Measurements from ENCODE around the gene EHD4.
A peak's percentile ranks its signal among the peaks of the same experiment; 100 is the strongest.

EHD4 gene

DNA sequence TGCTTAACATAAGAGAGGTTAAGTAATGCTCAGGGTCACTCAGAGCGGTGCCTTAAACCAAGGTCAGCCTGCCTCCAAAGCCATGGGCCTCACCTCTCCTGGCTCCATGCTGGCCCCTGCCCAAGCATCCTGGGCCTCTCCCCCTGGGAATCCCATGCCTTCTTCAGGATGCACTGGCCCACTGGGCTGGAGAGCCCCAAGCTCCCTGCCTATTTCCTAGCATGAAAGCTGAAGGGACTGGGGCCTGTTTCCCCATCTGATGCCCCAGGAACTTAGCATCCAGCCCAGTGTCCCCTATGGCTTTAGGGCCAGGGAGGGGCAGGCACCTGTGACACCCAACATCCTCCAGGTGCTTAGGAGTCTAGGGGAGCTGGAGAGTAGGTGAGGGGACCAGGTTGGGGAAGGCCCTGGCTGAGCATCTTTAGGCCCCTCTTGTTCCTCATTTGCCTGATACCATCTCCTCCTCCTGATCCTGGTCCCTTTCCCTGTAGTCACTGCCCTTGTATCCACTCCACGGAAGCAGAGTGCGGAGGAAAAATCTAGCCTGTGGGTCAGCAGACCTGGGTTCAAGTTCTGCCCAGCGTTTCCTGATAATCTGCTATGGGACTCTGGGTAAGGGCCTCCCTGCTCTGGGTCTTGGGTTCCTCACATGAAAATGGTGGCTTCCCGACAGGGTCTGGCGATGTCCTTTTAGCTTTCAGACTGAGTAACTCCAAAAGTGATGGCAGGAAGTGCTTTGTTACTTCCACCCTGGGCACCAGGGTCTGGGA is 28.6 kb downstream of the EHD4 start:
- Histone ChIP-seq H3K4me1 (ENCODE audit: control insufficient read depth, insufficient read depth, low read length) (peaks cover 15% of the 10 kb centered on the region), H3K27ac (ENCODE audit: low read length) (no peak overlapping the region), H3K9ac (ENCODE audit: low read length in 2 of 2) (peak overlapping the region in 1 of 2 donors; percentile 21), H3K36me3 (ENCODE audit: control insufficient read depth in 2 of 2, insufficient read depth in 2 of 2, low read length in 2 of 2) (peaks cover 0 to 5% of the 10 kb centered on the region in 2 donors), H3K27me3 (ENCODE audit: control insufficient read depth in 1 of 2, insufficient read depth in 2 of 2, low read length in 2 of 2) (no peaks in the 10 kb centered on the region), H3K4me3 (ENCODE audit: low read length in 2 of 2) (peak overlapping the region in 1 of 2 donors; percentile 47), H3K9me3 (ENCODE audit: control insufficient read depth in 2 of 2, low read length in 2 of 2) (no peaks in the 10 kb centered on the region)

- peaks cover 15% of the 10 kb centered on the region for H3K4me1 ChIP-seq (ENCODE audit: control insufficient read depth, insufficient read depth, low read length)
- peaks cover 0 to 5% of the 10 kb centered on the region in 2 donors for H3K36me3 ChIP-seq (ENCODE audit: control insufficient read depth in 2 of 2, insufficient read depth in 2 of 2, low read length in 2 of 2)
Measured at GRCh38 chr15:41942886-41943285, 29.5 kb downstream of the EHD4 start.

DNA sequence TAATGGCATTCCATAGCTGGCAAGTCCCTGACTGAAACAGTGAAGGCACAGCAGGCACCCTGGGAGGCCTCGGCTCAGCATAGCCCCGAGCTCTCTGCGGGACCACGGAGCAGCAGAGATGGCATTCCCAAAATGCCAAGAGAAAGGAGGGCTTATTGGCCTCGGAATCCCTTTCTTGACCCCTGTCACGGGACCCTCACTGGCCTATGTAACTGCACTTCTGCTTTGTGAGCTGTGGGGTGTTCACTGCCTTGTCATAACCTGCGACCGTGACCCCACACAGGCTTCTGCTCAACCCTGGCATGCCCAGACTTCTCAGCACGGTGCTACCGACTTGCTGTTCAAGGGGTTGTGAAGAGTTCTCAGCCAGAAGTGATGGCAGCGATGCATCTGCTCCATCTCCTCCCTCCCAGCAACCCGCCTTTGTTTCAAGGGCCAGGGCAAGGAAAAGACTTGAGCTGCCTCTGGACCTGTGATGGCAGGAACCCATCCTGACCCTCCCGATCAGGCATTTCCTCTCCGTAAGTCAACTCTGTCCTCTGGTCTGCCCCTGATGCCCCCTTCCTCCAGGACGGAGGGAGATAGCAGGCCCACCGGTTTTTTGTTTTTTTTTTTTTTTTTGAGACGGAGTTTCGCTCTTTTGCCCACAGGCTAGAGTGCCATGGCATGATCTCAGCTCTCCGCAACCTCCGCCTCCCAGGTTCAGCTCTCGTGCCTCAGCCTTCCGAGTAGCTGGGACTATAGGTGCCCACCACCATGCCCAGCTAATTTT is 30.5 kb downstream of the EHD4 start:
- Histone ChIP-seq H3K4me3 (ENCODE audit: low read length in 2 of 2) (no peak overlapping the region), H3K27me3 (ENCODE audit: control insufficient read depth in 1 of 2, insufficient read depth in 2 of 2, low read length in 2 of 2) (no peaks in the 10 kb centered on the region), H3K36me3 (ENCODE audit: control insufficient read depth in 2 of 2, insufficient read depth in 2 of 2, low read length in 2 of 2) (peaks cover 0 to 5% of the 10 kb centered on the region in 2 donors), H3K9me3 (ENCODE audit: control insufficient read depth in 2 of 2, low read length in 2 of 2) (no peaks in the 10 kb centered on the region), H3K9ac (ENCODE audit: low read length in 2 of 2) (no peak overlapping the region), H3K4me1 (ENCODE audit: control insufficient read depth, insufficient read depth, low read length) (peaks cover 15% of the 10 kb centered on the region), H3K27ac (ENCODE audit: low read length) (no peak overlapping the region)

More at GRCh38 chr15:41942886-41943285, 29.5 kb downstream of the EHD4 start:
- Histone ChIP-seq H3K27me3 (ENCODE audit: control insufficient read depth in 1 of 2, insufficient read depth in 2 of 2, low read length in 2 of 2) (no peaks in the 10 kb centered on the region), H3K9me3 (ENCODE audit: control insufficient read depth in 2 of 2, low read length in 2 of 2) (no peaks in the 10 kb centered on the region), H3K4me3 (ENCODE audit: low read length in 2 of 2) (no peak overlapping the region), H3K9ac (ENCODE audit: low read length in 2 of 2) (no peak overlapping the region), H3K27ac (ENCODE audit: low read length) (no peak overlapping the region)

DNA sequence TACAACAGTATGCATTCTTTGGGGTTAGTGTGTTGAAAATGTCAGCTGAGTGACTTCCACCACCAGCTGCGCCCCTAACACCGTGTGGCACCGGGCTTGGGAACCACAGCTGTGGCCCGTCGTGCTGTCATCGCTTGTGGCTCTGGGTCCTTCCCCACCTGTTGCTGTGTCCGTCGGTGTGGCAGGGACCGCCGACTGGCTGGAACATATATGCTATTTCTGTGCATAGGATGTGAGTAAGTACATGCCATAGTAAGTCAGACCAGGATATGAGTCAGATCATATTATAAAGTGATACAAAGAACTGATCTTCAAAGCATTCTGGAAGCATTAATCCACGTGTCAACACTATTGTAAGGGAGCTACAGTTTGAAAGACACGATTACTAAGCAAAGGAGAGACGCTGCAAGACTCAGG is 31.9 kb downstream of the EHD4 start:
- H3K4me1 ChIP-seq (ENCODE audit: control insufficient read depth, insufficient read depth, low read length), result peaks cover 15% of the 10 kb centered on the region

DNA sequence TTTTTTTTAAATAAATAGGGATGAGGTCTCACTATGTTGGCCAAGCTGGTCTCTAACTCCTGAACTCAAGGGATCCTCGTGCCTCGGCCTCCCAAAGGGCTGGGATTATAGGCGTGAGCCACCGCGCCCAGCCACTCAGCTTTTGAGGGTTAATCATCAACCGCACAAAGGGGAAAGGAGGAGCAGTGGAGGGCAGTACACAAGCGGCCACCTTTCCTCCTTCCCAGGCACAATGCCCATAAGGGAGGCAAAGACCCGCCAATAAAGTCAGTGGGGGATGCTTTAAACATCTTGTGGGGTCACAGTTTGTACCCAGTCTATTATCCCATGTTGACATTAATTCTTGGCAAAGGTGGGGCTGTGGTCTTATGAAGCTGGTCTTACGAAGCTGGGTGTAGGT is 32.4 kb downstream of the EHD4 start:
- H3K4me1 ChIP-seq (ENCODE audit: control insufficient read depth, insufficient read depth, low read length), result peaks cover 15% of the 10 kb centered on the region
- no peak overlapping the region for H3K27ac ChIP-seq (ENCODE audit: low read length)
- no peaks in the 10 kb centered on the region for H3K9me3 ChIP-seq (ENCODE audit: control insufficient read depth in 2 of 2, low read length in 2 of 2)
- H3K36me3 ChIP-seq (ENCODE audit: control insufficient read depth in 2 of 2, insufficient read depth in 2 of 2, low read length in 2 of 2), result peaks cover 0 to 7% of the 10 kb centered on the region in 2 donors
- H3K27me3 ChIP-seq (ENCODE audit: control insufficient read depth in 1 of 2, insufficient read depth in 2 of 2, low read length in 2 of 2), result no peaks in the 10 kb centered on the region
- no peak overlapping the region for H3K4me3 ChIP-seq (ENCODE audit: low read length in 2 of 2)
- no peak overlapping the region for H3K9ac ChIP-seq (ENCODE audit: low read length in 2 of 2)

More for the DNA sequence above, 31.9 kb downstream of the EHD4 start:
- Histone ChIP-seq H3K9me3 (ENCODE audit: control insufficient read depth in 2 of 2, low read length in 2 of 2) (no peaks in the 10 kb centered on the region), H3K9ac (ENCODE audit: low read length in 2 of 2) (no peak overlapping the region), H3K27ac (ENCODE audit: low read length) (no peak overlapping the region), H3K27me3 (ENCODE audit: control insufficient read depth in 1 of 2, insufficient read depth in 2 of 2, low read length in 2 of 2) (no peaks in the 10 kb centered on the region), H3K36me3 (ENCODE audit: control insufficient read depth in 2 of 2, insufficient read depth in 2 of 2, low read length in 2 of 2) (peaks cover 0 to 7% of the 10 kb centered on the region in 2 donors), H3K4me3 (ENCODE audit: low read length in 2 of 2) (no peak overlapping the region)

GRCh38 chr15:41937568-41937923 is 34.8 kb downstream of the EHD4 start:
- no peak overlapping the region for H3K4me3 ChIP-seq (ENCODE audit: low read length in 2 of 2)
- no peak overlapping the region for H3K9ac ChIP-seq (ENCODE audit: low read length in 2 of 2)
- peaks cover 8% of the 10 kb centered on the region for H3K4me1 ChIP-seq (ENCODE audit: control insufficient read depth, insufficient read depth, low read length)

GRCh38 chr15:41936649-41937567 is 35.4 kb downstream of the EHD4 start:
- Histone ChIP-seq H3K27me3 (ENCODE audit: control insufficient read depth in 1 of 2, insufficient read depth in 2 of 2, low read length in 2 of 2) (no peaks in the 10 kb centered on the region), H3K9ac (ENCODE audit: low read length in 2 of 2) (no peak overlapping the region), H3K36me3 (ENCODE audit: control insufficient read depth in 2 of 2, insufficient read depth in 2 of 2, low read length in 2 of 2) (peaks cover 0 to 7% of the 10 kb centered on the region in 2 donors), H3K9me3 (ENCODE audit: control insufficient read depth in 2 of 2, low read length in 2 of 2) (no peaks in the 10 kb centered on the region), H3K27ac (ENCODE audit: low read length) (no peak overlapping the region), H3K4me1 (ENCODE audit: control insufficient read depth, insufficient read depth, low read length) (peaks cover 8% of the 10 kb centered on the region), H3K4me3 (ENCODE audit: low read length in 2 of 2) (no peak overlapping the region)

More at GRCh38 chr15:41937568-41937923, 34.8 kb downstream of the EHD4 start:
- H3K27me3 ChIP-seq (ENCODE audit: control insufficient read depth in 1 of 2, insufficient read depth in 2 of 2, low read length in 2 of 2), result no peaks in the 10 kb centered on the region
- H3K27ac ChIP-seq (ENCODE audit: low read length), result no peak overlapping the region
- no peaks in the 10 kb centered on the region for H3K9me3 ChIP-seq (ENCODE audit: control insufficient read depth in 2 of 2, low read length in 2 of 2)
- H3K36me3 ChIP-seq (ENCODE audit: control insufficient read depth in 2 of 2, insufficient read depth in 2 of 2, low read length in 2 of 2), result peaks cover 0 to 7% of the 10 kb centered on the region in 2 donors

DNA sequence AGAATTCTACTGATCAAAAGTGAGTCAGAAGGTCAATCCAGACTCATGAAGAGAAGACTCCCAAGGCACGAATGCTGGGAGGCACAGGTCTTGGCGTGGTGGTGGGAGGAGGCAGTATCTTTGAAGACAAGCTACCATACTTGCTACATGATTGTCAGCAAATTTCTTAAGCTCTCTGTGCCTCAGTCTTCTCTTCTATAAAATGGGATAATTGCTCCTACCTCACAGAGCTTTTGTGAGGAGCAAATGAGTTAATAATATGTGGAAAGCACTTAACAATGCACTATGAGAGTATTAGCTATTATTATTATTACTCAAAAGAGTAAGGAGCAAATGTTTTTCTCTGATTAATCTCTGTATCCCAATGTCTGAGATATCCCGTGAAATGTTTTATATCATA is 36.2 kb downstream of the EHD4 start:
- H3K27ac ChIP-seq (ENCODE audit: low read length), result peak overlapping the region; percentile 31
- H3K9ac ChIP-seq (ENCODE audit: low read length in 2 of 2), result no peak overlapping the region
- H3K9me3 ChIP-seq (ENCODE audit: control insufficient read depth in 2 of 2, low read length in 2 of 2), result no peaks in the 10 kb centered on the region
- H3K36me3 ChIP-seq (ENCODE audit: control insufficient read depth in 2 of 2, insufficient read depth in 2 of 2, low read length in 2 of 2), result peaks cover 0 to 7% of the 10 kb centered on the region in 2 donors
- peaks cover 8% of the 10 kb centered on the region for H3K4me1 ChIP-seq (ENCODE audit: control insufficient read depth, insufficient read depth, low read length)
- H3K27me3 ChIP-seq (ENCODE audit: control insufficient read depth in 1 of 2, insufficient read depth in 2 of 2, low read length in 2 of 2), result no peaks in the 10 kb centered on the region
- H3K4me3 ChIP-seq (ENCODE audit: low read length in 2 of 2), result no peak overlapping the region

- H3K4me1 ChIP-seq (ENCODE audit: control insufficient read depth, insufficient read depth, low read length), result peaks cover 8% of the 10 kb centered on the region
Measured at GRCh38 chr15:41935566-41936020, 36.8 kb downstream of the EHD4 start.

GRCh38 chr15:41934843-41935242 is 37.5 kb downstream of the EHD4 start:
- H3K9ac ChIP-seq (ENCODE audit: low read length in 2 of 2), result no peak overlapping the region
- H3K4me3 ChIP-seq (ENCODE audit: low read length in 2 of 2), result no peak overlapping the region

More at GRCh38 chr15:41935566-41936020, 36.8 kb downstream of the EHD4 start:
- H3K27me3 ChIP-seq (ENCODE audit: control insufficient read depth in 1 of 2, insufficient read depth in 2 of 2, low read length in 2 of 2), result no peaks in the 10 kb centered on the region
- no peak overlapping the region for H3K4me3 ChIP-seq (ENCODE audit: low read length in 2 of 2)
- H3K36me3 ChIP-seq (ENCODE audit: control insufficient read depth in 2 of 2, insufficient read depth in 2 of 2, low read length in 2 of 2), result peaks cover 0 to 7% of the 10 kb centered on the region in 2 donors
- no peak overlapping the region for H3K9ac ChIP-seq (ENCODE audit: low read length in 2 of 2)
- peak overlapping the region; percentile 31 for H3K27ac ChIP-seq (ENCODE audit: low read length)
- H3K9me3 ChIP-seq (ENCODE audit: control insufficient read depth in 2 of 2, low read length in 2 of 2), result no peaks in the 10 kb centered on the region

More at GRCh38 chr15:41934843-41935242, 37.5 kb downstream of the EHD4 start:
- H3K27me3 ChIP-seq (ENCODE audit: control insufficient read depth in 1 of 2, insufficient read depth in 2 of 2, low read length in 2 of 2), result no peaks in the 10 kb centered on the region
- no peaks in the 10 kb centered on the region for H3K9me3 ChIP-seq (ENCODE audit: control insufficient read depth in 2 of 2, low read length in 2 of 2)
- peak overlapping the region; percentile 31 for H3K27ac ChIP-seq (ENCODE audit: low read length)
- peaks cover 0 to 2% of the 10 kb centered on the region in 2 donors for H3K36me3 ChIP-seq (ENCODE audit: control insufficient read depth in 2 of 2, insufficient read depth in 2 of 2, low read length in 2 of 2)
- peaks cover 8% of the 10 kb centered on the region for H3K4me1 ChIP-seq (ENCODE audit: control insufficient read depth, insufficient read depth, low read length)

All from stomach smooth muscle (tissue), 2 donors.